AG04450 (cell line): Measurements from ENCODE around the gene CACHD1. TPM values are rescaled to one million over a fixed set of nuclear protein-coding genes. Genes with fewer than 3 reads are reported as not detected.

ENCODE experiments used
- CTCF ChIA-PET: fragments of 300-600, 350-600 bp; formaldehyde crosslinking; extraction: SDS; loops from one replicate; lab custom pipeline; 2022; ENCODE audit warnings: antibody characterized with exemption, inconsistent platforms; lab: Charles Lee
- POLR2A ChIA-PET: fragments of 350-600 bp; formaldehyde crosslinking; extraction: SDS; loops from one replicate; lab custom pipeline; 2021; ENCODE audit warnings: antibody characterized with exemption, inconsistent platforms; lab: Yijun Ruan, JAX
- DNase-seq: peaks from one replicate; pipeline ENCODE4 v3.0.0-alpha.2; 2011; ENCODE audit warnings: low read depth, low spot score
- H3K27ac ChIP-seq: one replicate; pipeline ENCODE4 v1.5.1; 2012; ENCODE audit warnings: low read depth, low read length, control low read depth
- H3K27me3 ChIP-seq: one replicate; pipeline ENCODE4 v1.6.0; 2012; ENCODE audit warnings: low read length; ENCODE audit not compliant: control insufficient read depth, insufficient read depth
- H3K4me3 ChIP-seq: 2 replicates; pipeline ENCODE4 v1.5.1; 2011; ENCODE audit warnings: mild to moderate bottlenecking, low read depth, low read length, control low read depth
- H3K9me3 ChIP-seq: 2 replicates; pipeline ENCODE4 v1.5.1; 2012; ENCODE audit warnings: low read length; ENCODE audit not compliant: control insufficient read depth, insufficient read depth
- CTCF ChIP-seq: IDR thresholded peaks from 2 replicates; pipeline ENCODE4 v1.5.1; 2011; ENCODE audit warnings: low read depth, low read length, control low read depth, inconsistent platforms
- polyA plus RNA-seq: library from polyadenylated mRNA; depleted of rRNA; stranded (reverse); fragments of >200 nt; gene quantifications from 2 replicates; pipeline ENCODE4 v1.2.3, GENCODE V29; 2011

The CACHD1 gene
- polyA plus RNA-seq, 1 experiment = 3.5 TPM

GRCh38 chr1:64523413-64524337, 53.7 kb downstream of the CACHD1 start:
- Histone ChIP-seq H3K27me3 (no peaks in the 10 kb centered on the region), H3K27ac (no peak overlapping the region), H3K9me3 (no peaks in the 10 kb centered on the region), H3K4me3 (no peak overlapping the region)
- DNase-seq = no peak
- no peak for TF ChIP-seq CTCF
- ChIA-PET CTCF (interaction anchor here (0.6 kb wide), 1 partner anchor 36 kb away, joined by 6 read pairs; no protein-coding TSS in a partner anchor), POLR2A (no interaction called here)

GRCh38 chr1:64524614-64525013, 54.7 kb downstream of the CACHD1 start:
- Histone ChIP-seq H3K9me3 (no peaks in the 10 kb centered on the region), H3K27me3 (no peaks in the 10 kb centered on the region), H3K4me3 (no peak overlapping the region), H3K27ac (no peak overlapping the region)
- ChIA-PET POLR2A (no interaction called here), CTCF (no interaction called here)
- TF ChIP-seq CTCF = no peak
- no peak for DNase-seq

- Histone ChIP-seq H3K27me3 (no peaks in the 10 kb centered on the region), H3K9me3 (no peaks in the 10 kb centered on the region), H3K4me3 (no peak overlapping the region), H3K27ac (no peak overlapping the region)
- no peak for DNase-seq
- ChIA-PET CTCF (interaction anchor here (1.2 kb wide), 1 partner anchor 150 kb away, joined by 3 read pairs; no protein-coding TSS in a partner anchor), POLR2A (no interaction called here)
- TF ChIP-seq CTCF = no peak
Observed at GRCh38 chr1:64525116-64525686, 55.3 kb downstream of the CACHD1 start.

GRCh38 chr1:64526312-64526711, 56.4 kb downstream of the CACHD1 start:
- no peak for TF ChIP-seq CTCF
- DNase-seq = no peak
- Histone ChIP-seq H3K9me3 (no peaks in the 10 kb centered on the region), H3K27me3 (no peaks in the 10 kb centered on the region), H3K27ac (no peak overlapping the region), H3K4me3 (no peak overlapping the region)
- ChIA-PET POLR2A (no interaction called here), CTCF (no interaction called here)

- DNase-seq = no peak
- TF ChIP-seq CTCF = no peak
- H3K9me3 ChIP-seq = no peaks in the 10 kb centered on the region
- POLR2A ChIA-PET = no interaction called here
- H3K4me3 ChIP-seq = no peak overlapping the region
- no peak overlapping the region for H3K27ac ChIP-seq
- CTCF ChIA-PET = no interaction called here
- no peaks in the 10 kb centered on the region for H3K27me3 ChIP-seq
Observed at GRCh38 chr1:64527165-64527564, 57.2 kb downstream of the CACHD1 start.
